Tibial nerve (tissue), 3 donors: ENCODE results near the gene GRK1.

Experiments used
- CTCF ChIP-seq, 5 experiments: fragments of 200-600 bp in 3 of 5; fragments of 450-650 bp in 2 of 5; sonication (generic) in 3 of 5; IDR thresholded peaks; one replicate each; pipeline ENCODE4 v1.5.1; 2016 to 2019; ENCODE audit warnings: antibody characterized with exemption in 5 of 5, mild to moderate bottlenecking in 3 of 5, moderate library complexity in 2 of 5
- POLR2A ChIP-seq, 2 donors: fragments of 450-650 bp; IDR thresholded peaks; one replicate each; pipeline ENCODE4 v1.6.1; 2017; ENCODE audit warnings: antibody characterized with exemption in 2 of 2, mild to moderate bottlenecking in 2 of 2, moderate library complexity in 2 of 2

- TF ChIP-seq CTCF (IDR thresholded peaks at IDR 0.05) (no peak), POLR2A (IDR thresholded peaks at IDR 0.05) (no peak)
Observed at GRCh38 chr13:113637262-113638160, 29.5 kb upstream of the GRK1 start.
